GM18508 (cell line): Measurements from ENCODE around the gene NKX1-1.

Source experiments
- ATAC-seq: cut with Tn5 transposase; IDR thresholded peaks from one replicate; pipeline ENCODE4 v1.9.1; 2021; ENCODE audit warnings: moderate number of reproducible peaks; ENCODE audit not compliant: insufficient read depth, unreplicated experiment

Gene NKX1-1

DNA sequence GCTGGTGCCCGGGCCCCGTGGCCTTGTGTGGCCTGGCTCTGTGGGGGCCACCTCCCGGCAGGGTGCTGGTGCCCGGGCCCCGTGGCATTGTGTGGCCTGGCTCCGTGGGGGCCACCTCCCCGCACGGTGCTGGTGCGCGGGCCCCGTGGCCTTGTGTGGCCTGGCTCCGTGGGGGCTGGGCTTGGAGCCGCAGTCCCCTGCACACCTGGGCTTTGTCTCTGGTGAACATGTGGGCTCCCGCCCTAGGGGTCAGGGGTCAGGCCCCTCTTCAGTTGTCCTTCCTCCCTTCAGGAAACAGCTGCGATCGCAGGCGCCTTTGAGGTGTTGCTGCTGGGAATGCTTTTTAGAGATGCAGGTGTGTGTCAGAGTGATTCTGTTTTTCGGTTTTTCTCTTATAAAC is 42.0 kb downstream of the NKX1-1 start:
- ATAC-seq, result no peak

DNA sequence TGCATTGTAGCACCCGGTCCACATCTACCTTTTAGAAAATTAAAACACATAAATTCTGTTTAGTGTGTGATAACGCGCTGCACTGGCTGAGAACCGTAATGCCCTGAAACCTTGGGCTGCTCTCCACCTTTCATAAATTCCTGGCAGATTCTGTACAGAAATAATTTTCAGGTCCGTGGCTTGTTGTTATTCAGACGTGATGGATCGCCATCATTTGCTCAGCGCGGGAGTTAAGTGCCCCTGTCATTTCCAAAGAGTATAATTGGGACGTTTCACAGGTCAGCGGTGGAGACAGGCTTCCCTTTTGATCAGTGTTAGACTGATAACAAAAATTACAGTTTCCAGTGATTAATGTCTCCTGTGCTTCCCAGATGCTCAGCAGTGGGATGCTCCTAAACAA is 42.7 kb downstream of the NKX1-1 start:
- no peak for ATAC-seq

DNA sequence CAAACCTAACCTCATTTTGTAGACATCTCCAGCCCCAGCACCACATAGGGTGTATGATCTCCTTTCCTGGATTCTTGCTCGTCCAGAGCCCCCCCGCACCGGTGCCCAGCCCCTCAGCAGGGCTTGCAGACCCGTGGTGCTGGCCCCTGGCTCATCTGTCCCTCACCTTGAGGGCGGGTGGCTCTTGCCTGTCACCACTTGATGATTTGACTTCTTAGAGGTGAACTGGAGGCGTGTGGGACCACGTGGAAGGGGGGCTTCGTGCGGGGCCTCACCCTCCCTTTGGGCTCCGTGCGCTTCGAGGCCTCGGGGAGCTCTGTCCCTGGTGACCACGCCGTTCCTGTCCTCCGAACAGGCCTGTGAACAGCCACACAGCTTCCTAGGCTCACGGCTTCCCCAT is 43.7 kb downstream of the NKX1-1 start:
- ATAC-seq, result no peak

DNA sequence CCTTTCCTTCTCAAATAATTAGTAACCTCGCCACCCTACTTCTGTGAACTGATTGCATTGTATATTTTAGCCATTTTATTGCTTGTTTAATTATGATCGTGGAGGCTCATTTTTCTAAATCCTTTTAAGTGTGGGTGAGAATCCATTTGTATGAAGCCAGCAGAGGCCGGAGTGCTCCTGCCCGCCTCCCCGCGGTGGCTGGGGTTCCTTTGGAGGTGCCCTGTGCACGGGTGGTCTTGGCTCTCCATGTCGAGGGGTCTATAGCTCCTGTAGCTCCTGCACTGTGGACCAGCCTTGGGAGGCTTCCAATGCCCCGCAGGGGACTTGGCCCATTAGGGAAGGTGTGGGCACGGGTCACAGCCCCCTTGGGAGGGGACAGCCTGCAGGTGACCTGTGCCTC is 44.2 kb downstream of the NKX1-1 start:
- ATAC-seq, result no peak

DNA sequence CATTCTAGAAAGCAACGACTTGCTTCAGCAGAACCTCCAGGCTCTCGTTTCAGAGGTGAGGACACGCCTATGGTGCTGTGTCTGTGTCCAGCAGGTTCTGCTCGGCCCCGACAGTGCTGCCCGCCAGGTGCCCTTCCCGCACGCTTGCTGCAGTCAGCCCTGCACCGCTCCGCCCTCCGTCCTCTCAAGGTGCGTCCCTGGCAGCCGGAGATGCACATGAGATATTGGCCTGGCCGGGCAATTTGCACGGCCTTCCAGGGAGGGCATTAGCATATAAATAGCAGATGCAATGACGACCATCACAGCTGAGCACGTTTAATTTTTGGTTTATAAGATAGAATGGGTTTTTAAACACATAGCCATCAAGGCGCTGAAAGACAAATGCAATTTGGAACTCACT is 44.8 kb downstream of the NKX1-1 start:
- ATAC-seq, result no peak

DNA sequence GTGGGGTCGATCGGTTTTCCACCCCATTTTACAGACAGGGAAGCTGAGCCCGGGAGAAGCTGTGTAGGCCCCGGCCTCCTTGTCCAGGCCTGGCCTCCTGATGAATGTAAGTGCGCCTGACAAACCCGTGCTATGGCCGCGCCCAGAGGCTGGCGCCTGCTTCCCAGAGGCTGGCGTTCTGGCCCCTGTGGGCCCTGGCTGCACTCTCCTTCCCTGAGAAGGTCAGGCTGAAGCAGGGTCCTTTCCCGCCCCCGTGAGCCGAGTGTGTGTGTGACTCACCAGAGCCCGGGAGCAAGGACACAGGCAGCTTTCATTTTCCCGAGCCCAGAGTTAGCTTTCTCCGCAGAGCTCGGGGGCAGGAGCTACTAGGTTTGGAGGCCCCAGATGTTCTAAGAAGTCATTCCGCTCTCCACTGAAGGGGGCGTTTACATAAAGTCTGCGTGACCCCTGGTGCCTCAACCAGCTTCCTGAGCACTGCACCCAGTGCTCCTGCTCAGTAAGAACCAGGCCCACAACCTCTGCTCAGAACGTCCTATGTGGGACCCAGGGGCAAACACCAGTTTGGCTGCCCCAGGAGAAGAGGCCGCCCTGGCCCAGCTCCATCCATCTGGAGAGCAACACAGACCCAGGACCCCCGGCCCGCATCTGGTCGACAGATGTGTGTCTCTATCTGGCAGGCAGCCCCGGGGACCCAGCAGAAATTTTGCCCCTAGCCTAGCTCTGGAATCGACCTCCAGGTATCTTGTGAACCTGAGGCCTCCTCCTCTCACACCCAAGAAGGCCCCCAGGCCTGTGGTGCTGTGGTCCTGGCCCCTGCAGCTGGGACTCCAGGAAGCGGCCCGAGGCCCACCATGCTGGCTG is 45.6 kb downstream of the NKX1-1 start:
- no peak for ATAC-seq

DNA sequence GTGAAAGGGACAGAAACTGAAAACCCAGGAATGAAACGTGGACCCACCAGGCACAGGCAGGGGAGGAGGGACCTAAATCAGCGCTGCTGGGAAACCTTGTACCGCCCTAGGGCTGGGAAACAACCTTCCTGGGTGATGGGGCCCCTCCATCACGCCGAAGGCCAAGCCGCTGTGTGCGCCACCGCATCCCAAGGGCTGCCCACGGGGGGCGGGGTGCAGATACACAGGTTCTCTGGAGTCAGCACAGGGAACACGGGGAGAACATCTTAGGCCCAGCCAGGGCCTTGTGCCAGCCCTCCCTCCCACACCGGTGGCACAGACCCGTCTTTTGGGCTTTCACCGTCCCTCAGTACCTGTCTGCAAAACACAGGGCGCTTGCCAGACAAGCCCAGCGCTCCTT is 46.3 kb downstream of the NKX1-1 start:
- ATAC-seq, result no peak

DNA sequence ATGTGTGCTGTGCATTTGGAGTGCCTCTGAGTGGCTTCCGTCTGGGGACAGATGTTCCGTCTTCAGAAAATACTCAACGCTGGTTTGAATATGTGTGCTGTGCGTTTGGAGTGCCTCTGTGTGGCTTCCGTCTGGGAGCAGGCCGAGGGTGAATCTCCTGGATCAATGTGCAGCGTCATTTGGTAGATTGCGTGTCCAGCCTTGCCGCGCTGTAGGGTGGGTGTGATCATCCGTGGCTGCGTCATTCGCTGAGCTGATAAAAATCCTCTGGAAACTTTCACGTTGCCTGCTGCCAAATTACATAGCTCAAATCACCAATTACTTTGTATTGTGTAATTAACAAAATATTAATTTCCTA is 47.1 kb downstream of the NKX1-1 start:
- no peak for ATAC-seq

DNA sequence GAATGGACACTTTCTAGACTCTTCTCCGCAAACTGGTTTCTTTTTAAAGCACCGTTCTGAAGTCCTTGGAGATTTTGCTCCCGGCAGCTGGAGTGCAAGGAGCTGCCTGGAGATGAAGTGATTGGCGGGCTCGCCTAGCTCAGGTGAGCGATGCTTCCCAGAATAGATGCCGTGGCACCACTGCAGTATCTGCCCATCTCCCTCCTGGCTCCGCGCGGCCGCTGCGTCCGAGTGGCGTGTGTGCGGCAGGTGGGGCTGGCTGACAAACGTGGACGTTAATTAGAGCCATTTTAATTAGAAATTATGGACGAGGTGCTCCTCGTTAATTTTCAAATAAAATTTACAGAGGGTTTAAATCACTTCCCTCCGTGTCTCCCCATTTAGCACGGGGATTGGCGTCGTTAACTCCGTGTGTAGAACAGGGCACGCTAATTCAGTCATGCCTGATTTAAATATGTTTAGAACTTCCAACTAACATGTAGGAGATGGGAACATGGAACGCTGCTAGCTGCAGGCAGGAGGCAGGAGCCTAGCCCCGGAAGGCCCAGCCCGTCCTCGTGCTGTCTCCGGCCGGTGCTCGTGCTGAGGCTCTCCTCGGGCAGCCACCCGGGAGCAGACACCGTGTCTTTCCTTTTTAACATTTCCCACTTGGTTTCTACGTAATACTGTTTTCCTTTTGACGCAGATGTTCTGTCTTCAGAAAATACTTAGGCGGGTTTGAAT is 47.7 kb downstream of the NKX1-1 start:
- no peak for ATAC-seq

DNA sequence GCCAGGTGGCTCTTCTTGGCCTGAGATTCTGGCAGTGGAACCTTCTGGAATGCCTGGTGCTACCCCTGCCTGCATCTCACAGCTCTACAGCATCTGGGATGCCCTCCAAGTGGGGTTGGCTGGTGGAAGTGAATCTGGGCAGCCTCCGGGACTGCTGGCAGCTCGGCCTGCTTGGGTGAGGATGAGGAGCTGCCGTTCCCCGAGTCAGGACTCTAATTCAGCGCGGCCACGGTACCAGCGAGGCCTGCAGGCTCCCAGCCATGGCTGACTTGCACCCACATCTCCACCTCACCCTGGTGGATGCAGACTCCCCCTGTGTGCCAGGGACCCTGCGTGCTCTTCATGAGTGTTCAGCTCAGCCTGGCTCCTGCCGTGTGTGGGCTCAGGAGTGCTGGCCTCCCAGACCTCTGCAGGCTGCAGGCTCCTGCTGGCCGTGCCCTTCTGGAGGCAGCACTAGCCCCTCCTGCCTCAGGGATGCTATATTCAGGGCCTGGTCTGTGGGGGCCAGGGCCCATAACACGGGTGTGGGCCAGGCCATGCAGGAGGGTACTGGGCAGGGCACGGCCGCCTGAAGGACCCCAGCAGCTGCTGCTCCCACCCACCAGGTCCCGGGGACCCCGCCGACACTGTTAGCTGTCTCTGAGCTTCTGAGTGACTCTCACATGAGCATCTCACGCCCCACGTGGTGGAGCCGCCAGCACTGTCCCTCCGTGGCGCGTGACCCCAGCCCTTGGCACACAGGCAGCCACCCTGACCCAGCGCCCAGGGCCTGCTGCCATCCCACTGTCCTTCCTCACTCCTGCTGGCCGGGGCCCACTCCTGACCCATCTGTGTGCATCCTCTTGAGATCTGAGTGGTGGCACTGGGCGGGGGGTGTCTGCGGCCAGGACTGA is 48.6 kb downstream of the NKX1-1 start:
- no peak for ATAC-seq

DNA sequence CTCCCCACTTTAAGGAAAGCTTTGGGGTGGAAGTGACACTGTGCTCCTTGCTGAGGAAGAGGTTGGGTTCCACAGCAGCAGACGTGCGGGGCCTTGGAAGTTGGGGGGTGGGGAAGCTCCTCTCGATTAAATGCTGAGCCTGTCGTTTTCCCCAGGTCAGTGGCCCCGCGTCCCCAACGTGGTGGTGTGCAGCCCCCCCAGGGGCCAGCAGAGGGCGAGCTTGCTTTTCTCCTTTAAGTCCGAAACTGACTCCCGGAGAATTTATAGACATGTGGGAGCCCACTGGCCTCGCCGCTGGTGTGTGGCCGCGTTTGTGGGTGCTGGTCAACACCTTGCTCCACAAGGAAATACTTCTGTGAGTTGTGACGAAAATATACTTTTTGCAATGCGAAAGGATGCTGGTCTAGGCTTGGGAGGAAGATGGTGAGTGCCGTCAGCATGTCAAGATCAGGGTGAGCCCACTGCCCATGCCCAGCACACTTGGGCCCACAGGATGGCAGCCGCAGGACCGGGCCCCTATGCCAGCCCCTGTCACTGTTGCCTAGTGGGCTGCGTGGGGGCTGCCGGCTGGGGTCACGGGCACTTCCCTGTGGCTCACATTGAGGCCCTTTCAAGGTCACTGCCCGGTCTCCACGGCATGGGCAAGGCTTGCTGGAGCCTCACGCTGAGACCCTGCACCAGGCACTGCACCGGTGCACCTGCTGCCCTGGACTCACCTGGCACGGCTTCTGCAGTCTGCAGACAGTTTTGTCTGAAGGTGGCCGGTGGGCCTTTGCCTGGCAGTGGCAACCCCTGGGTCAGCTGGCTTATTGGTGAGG is 49.9 kb downstream of the NKX1-1 start:
- ATAC-seq, result no peak

DNA sequence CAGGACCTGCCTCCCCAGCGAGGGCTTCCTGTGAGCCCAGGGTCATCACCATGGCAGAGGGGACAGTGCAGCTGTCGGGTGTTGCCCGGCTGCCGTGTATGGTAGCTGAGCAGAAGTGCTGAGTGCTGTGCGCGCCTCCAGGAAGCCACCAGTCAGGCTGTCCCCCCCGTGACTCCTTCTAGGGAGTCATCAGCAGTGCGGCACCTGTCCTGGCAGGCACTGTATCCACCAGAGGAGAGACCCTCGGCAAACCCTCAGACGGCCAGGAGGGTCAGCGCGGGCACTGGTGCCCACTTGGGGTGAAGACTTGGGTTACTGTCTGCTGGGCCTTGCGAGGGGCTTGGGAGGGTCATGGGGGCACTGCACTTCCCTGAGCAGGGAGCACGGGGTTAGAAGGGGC is 50.9 kb downstream of the NKX1-1 start:
- no peak for ATAC-seq

DNA sequence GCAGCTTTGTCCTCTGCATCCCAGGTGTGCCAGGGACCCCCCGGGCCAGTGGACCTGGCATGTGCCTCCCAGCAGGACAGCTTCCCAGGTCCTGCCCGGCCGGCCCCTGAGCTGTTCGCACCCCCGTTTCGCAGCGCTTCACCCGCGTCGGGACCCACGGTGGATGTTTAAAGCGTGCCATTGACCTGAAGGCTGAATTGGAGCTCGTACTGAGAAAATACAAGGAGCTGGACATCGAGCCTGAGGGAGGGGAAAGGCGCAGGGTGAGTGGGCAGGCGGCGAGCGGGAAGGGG is 51.3 kb downstream of the NKX1-1 start:
- no peak for ATAC-seq

DNA sequence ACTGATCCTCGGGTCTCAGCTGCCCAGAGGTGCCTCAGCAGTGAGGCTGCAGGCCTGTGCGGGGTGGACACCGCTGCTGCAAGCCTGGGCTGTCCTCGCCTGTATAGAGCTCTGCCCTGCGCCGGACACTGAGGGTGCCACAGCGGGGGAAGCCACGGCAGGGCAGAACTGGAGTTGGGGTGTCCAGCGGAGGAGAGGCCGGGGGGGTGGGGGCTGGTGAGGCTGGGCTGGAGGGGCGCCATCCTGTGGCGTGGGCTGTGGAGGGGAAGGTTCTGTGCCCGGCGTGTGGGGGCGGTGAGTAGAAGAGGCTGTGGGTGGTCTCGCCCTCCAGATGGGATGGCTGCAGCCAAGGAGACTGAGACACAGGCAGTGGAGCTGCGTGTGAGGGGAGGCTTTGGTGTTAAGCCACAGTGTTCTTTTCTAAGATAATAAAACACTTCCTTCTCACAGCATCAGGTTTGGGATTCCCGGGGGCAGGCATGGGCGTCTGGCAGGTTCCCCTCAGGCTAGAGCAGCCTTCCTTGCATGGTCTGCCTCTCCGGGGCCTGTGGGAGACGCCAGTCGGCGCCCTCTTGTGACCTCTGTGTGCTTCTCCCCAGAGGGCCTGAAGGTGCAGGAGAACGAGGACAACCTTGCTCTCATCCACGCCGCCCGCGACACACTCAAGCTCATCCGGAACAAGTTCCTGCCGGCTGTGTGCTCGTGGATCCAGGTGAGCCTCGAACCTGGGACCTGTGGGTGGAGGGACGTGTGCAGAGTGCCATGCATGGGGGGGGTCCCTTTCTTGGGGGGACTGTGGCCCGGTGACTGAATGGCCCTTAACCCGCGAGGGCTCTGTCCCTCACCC is 51.9 kb downstream of the NKX1-1 start:
- no peak for ATAC-seq

DNA sequence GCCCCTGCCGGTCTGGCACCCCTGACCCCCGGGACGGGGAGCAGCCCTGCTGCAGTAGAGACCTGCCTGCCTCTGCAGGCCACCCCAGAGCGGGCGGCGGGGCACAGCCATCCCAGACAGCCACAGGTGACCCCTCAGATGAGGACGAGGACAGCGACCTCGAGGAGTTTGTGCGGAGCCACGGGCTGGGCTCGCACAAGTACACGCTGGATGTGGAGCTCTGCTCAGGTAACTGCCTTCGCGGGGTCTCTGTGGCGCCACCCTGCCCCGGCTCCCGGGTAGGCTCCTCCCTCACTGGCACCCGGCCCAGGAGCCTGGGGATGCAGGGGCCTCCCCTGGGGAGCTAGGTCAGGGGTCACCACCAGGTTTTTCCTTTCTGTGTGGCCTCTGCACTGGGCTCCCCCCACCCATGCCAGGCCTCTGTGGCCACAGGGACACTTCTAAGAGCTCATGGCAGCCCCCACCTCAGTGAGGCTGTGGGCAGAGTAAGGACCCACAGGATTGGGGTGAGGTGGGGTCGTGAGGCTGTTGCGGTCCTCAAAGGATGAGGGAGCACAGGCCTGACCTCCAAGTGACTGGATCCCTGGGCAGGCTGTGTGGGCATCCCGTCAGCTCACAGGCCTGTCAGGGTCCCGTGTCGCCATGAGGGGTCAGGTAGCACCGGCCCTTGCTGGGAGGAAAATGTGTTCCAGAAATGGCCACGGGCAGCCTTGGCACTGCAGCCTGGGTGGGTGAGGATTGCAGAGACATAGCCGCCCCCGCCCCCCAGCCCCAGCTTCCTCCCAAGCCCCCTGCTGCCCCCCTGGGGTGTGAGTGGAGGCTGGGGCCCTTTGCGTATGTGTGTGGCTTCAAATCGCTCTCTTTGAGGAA is 52.8 kb downstream of the NKX1-1 start:
- ATAC-seq, result no peak
